Measurements from ENCODE around the gene KANSL1L.

The KANSL1L gene

GRCh38 chr2:209990838-209991237, 180.4 kb downstream of the KANSL1L start:
- DNase-seq = no peak

- DNase-seq = no peak
Observed at GRCh38 chr2:209988010-209988409, 183.2 kb downstream of the KANSL1L start.

GRCh38 chr2:209986415-209986814, 184.8 kb downstream of the KANSL1L start:
- DNase-seq = no peak

GRCh38 chr2:209985874-209986273, 185.3 kb downstream of the KANSL1L start:
- DNase-seq = no peak

- no peak for DNase-seq
Observed at GRCh38 chr2:209984291-209984690, 186.9 kb downstream of the KANSL1L start.

- DNase-seq = no peak
Observed at GRCh38 chr2:209977386-209978239, 193.6 kb downstream of the KANSL1L start.

- DNase-seq = no peak
Observed at GRCh38 chr2:209976698-209977385, 194.4 kb downstream of the KANSL1L start.

- no peak for DNase-seq
Observed at GRCh38 chr2:209974576-209974975, 196.6 kb downstream of the KANSL1L start.

- no peak for DNase-seq
Observed at GRCh38 chr2:209973328-209973727, 197.9 kb downstream of the KANSL1L start.

Measured in NCI-H1092 treated with DMSO at 0.1 percent for 48 hours (cell line).